ENCODE data around the gene GTF2A1. TPM values are rescaled to one million over a fixed set of nuclear protein-coding genes. Genes with fewer than 3 reads are reported as not detected.
"Not testable (repeated sequence)": the region's sequence is repeated elsewhere in the genome, so short reads cannot be mapped to it uniquely, and the experiment has no call there.

GTF2A1 gene
- total RNA-seq, 2 donors from 2014 or later = 21.4 to 25.5 TPM

DNA sequence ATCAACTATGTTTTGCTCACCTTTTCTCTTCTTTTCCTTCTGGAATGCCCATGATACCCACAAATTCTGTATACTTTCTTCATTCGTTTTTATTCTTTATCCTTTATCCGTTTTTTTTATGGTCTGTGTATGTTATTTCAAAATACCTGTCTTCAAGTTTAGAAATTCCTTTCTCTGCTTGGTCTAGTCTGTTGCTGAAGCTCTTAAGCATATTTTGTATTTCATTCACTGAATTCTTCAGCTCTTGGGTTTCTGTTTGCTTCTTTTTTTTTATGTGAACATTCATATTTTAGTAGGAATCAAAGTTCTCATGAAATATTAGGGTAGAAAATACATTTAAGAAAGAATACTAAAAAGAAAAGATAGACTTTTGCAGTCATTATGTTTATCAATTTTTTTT lies 22.7 kb upstream of the GTF2A1 start:
- no peak for ATAC-seq (ENCODE audit: insufficient number of reproducible peaks, low FRiP score, low read depth)
- H3K4me1 ChIP-seq (ENCODE audit: control insufficient read depth in 1 of 2, low read depth in 2 of 2) = no peaks in the 10 kb centered on the region
- DNase-seq (ENCODE audit: low spot score) = no peak
- H3K27me3 ChIP-seq (replicated peaks; ENCODE audit: insufficient read depth) = no peaks in the 10 kb centered on the region
- no peaks in the 10 kb centered on the region for H3K36me3 ChIP-seq
- no peaks in the 10 kb centered on the region for H3K9me3 ChIP-seq
- no peak overlapping the region for H3K27ac ChIP-seq
- H3K4me3 ChIP-seq = no peak overlapping the region
- TF ChIP-seq, protein P1, sequence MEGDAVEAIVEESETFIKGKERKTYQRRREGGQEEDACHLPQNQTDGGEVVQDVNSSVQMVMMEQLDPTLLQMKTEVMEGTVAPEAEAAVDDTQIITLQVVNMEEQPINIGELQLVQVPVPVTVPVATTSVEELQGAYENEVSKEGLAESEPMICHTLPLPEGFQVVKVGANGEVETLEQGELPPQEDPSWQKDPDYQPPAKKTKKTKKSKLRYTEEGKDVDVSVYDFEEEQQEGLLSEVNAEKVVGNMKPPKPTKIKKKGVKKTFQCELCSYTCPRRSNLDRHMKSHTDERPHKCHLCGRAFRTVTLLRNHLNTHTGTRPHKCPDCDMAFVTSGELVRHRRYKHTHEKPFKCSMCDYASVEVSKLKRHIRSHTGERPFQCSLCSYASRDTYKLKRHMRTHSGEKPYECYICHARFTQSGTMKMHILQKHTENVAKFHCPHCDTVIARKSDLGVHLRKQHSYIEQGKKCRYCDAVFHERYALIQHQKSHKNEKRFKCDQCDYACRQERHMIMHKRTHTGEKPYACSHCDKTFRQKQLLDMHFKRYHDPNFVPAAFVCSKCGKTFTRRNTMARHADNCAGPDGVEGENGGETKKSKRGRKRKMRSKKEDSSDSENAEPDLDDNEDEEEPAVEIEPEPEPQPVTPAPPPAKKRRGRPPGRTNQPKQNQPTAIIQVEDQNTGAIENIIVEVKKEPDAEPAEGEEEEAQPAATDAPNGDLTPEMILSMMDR (IDR thresholded peaks at IDR 0.05) = no peak

DNA sequence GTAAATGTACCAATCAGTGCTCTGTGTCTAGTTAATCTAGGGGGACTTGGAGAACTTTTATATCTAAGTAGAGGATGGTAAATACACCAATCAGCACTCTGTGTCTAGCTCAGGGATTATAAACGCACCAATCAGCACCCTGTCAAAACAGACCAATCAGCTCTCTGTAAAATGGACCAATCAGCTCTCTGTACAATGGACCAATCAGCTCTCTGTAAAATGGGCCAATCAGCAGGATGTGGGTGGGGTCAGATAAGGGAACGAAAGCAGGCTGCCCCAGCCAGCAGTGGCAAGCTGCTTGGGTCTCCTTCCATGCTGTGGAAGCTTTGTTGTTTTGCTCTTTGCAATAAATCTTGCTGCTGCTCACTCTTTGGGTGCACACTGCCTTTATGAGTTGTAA lies 16.1 kb upstream of the GTF2A1 start:
- not testable (repeated sequence) for ATAC-seq (ENCODE audit: insufficient number of reproducible peaks, low FRiP score, low read depth)

DNA sequence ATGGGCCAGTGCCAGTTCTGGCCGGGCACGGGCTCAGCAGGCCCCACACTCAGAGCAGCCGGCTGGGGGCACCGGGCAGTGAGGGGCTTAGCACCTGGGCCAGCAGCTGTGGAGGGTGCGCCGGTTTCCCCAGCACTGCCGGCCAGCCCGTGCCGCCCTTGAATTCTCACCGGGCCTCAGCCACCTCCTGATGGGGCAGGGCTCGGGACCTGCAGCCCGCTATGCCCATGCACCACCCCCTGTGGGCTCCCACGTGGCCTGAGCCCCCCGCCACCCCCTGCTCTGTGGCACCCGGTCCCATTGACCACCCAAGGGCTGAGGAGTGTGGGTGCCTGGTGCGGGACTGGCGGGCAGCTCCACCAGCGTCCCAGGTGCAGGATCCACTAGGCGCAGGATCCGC lies 15.4 kb upstream of the GTF2A1 start:
- H3K36me3 ChIP-seq = no peaks in the 10 kb centered on the region
- H3K27ac ChIP-seq = no peak overlapping the region
- TF ChIP-seq, protein P1 (IDR thresholded peaks at IDR 0.05) = no peak
- H3K4me1 ChIP-seq (ENCODE audit: control insufficient read depth in 1 of 2, low read depth in 2 of 2) = no peaks in the 10 kb centered on the region
- H3K4me3 ChIP-seq = no peak overlapping the region
- no peaks in the 10 kb centered on the region for H3K27me3 ChIP-seq (replicated peaks; ENCODE audit: insufficient read depth)
- H3K9me3 ChIP-seq = no peaks in the 10 kb centered on the region
- ATAC-seq (ENCODE audit: insufficient number of reproducible peaks, low FRiP score, low read depth) = no peak
- no peak for DNase-seq (ENCODE audit: low spot score)

More for the DNA sequence above, 16.1 kb upstream of the GTF2A1 start:
- not testable (repeated sequence) for H3K4me1 ChIP-seq (ENCODE audit: control insufficient read depth in 1 of 2, low read depth in 2 of 2); H3K27me3 ChIP-seq (replicated peaks; ENCODE audit: insufficient read depth); H3K4me3 ChIP-seq; H3K36me3 ChIP-seq; DNase-seq (ENCODE audit: low spot score); H3K9me3 ChIP-seq; H3K27ac ChIP-seq

DNA sequence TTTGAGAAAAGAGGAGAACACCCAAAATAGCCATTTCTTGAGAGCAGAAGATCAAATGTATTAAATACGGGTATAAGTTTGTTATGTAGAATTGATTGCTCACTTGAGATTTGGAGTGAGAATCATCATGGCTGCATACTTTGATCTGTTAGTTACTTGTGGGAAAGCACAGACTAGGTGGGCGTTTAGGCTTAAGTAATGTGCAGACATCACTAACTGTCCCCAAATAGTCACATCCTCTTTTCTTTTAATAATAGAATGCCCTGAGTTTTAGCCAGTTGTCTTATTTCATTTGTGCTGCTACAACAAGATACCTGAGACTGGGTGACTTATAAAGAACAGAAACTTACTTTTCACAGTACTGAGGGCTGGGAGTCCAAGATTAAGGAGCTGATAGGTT lies 14.3 kb upstream of the GTF2A1 start:
- Histone ChIP-seq H3K27ac (no peak overlapping the region), H3K9me3 (no peaks in the 10 kb centered on the region), H3K4me1 (ENCODE audit: control insufficient read depth in 1 of 2, low read depth in 2 of 2) (no peaks in the 10 kb centered on the region), H3K27me3 (replicated peaks; ENCODE audit: insufficient read depth) (no peaks in the 10 kb centered on the region), H3K36me3 (no peaks in the 10 kb centered on the region), H3K4me3 (no peak overlapping the region)
- DNase-seq (ENCODE audit: low spot score) (no peak), ATAC-seq (ENCODE audit: insufficient number of reproducible peaks, low FRiP score, low read depth) (no peak)
- TF ChIP-seq, protein P1 (IDR thresholded peaks at IDR 0.05) = no peak

DNA sequence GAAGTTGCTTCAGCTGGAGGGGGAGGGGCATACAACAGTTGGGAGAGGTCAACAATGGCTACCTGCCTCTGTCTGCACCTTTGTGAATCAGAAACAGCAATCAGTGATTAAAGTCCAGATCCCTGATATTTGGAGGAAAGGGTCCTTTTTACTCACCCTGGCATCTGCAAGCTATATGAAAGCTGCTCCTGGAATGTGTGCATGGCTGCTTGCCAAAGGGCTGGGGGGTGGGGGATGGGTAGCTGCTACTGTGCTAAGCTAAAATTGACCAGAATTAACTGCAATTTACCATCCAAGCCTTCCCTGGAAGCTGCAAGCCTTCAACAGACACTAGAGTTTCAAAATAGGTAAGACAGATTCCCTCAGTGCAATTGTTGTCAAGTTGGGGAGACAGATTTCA lies 13.5 kb upstream of the GTF2A1 start:
- Histone ChIP-seq H3K4me3 (no peak overlapping the region), H3K9me3 (no peaks in the 10 kb centered on the region), H3K27me3 (replicated peaks; ENCODE audit: insufficient read depth) (no peaks in the 10 kb centered on the region), H3K27ac (no peak overlapping the region), H3K4me1 (ENCODE audit: control insufficient read depth in 1 of 2, low read depth in 2 of 2) (no peaks in the 10 kb centered on the region), H3K36me3 (no peaks in the 10 kb centered on the region)
- no peak for ATAC-seq (ENCODE audit: insufficient number of reproducible peaks, low FRiP score, low read depth)
- no peak for DNase-seq (ENCODE audit: low spot score)
- TF ChIP-seq, protein P1 (IDR thresholded peaks at IDR 0.05) = no peak

DNA sequence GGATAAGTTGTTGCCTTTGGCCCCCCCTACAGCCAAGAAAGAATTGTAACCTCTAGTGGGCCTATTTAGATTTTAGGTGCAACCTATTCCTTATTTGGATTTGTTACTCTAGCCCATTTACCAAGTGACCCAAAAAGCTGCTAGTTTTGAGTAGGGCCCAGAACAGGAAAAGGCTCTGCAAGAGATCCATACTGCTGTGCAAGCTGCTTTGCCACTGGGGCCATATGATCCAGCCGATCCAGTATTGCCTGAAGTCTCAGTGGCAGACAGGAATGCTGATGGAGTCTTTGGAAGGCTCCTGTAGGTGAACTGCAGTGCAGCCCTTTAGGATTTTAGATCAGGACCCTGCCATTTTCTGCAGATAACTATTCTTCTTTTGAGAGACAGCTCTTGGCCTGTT lies 12.9 kb upstream of the GTF2A1 start:
- no peak overlapping the region for H3K27ac ChIP-seq
- TF ChIP-seq, protein P1 (IDR thresholded peaks at IDR 0.05) = no peak

More for the DNA sequence above, 12.9 kb upstream of the GTF2A1 start:
- Histone ChIP-seq H3K36me3 (no peaks in the 10 kb centered on the region), H3K4me3 (no peak overlapping the region), H3K27me3 (replicated peaks; ENCODE audit: insufficient read depth) (no peaks in the 10 kb centered on the region), H3K9me3 (no peaks in the 10 kb centered on the region), H3K4me1 (ENCODE audit: control insufficient read depth in 1 of 2, low read depth in 2 of 2) (no peaks in the 10 kb centered on the region)
- DNase-seq (ENCODE audit: low spot score) = no peak
- ATAC-seq (ENCODE audit: insufficient number of reproducible peaks, low FRiP score, low read depth) = no peak

Measured in thoracic aorta (tissue), 2 donors.